ENCODE results near the gene COL5A3.

Gene COL5A3

DNA sequence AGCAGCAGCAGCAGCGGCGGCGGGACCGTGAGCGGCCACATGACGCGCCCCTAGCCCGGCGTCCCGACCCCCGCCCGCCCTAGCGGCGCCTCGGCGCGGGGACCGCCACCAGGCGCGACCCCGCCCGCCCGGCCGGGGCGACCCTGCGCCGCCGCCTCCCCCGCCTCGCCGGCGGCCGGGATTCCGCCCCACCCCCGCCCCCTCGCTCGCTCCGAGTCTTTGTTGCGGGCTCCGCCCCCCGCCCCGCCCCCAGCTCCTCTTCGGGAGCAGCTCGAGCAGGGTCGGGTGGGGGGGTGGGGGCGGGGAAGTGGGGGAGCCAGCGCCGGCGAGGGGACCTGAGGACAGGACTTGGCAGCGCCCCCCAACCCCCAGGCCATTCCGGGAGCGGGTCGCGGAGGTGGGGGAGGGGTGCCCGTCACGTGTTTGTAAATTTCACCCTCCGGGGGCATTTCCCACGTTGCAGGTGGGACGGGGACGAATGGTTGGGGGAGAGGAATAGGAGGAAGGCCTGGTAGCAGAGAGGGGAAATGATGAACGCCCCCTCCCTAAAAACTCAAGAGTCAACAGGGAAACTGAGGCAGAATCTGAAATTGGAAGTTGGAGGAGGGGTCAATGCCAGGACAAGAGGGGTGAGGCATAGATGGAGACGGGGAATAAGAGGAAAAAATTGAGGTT lies 73.8 kb downstream of the COL5A3 start, which contains the start of gene OLFM2:
Gene OLFM2, minus strand, starts transcription at position 190 of the 675 bp plus-strand sequence. Its CDS starts 149 bp downstream, at position 41.
- H3K4me3 ChIP-seq (ENCODE audit: insufficient read depth, low read length, poor library complexity, severe bottlenecking), result no peak within 1 kb of the TSS
- H3K27me3 ChIP-seq (ENCODE audit: low read length), result no peaks in the 10 kb centered on the region
- no peak within 1 kb of the TSS for H3K9ac ChIP-seq (ENCODE audit: low read length)
- H3K79me2 ChIP-seq (ENCODE audit: insufficient read depth, low read length), result no peaks in the 10 kb centered on the region
- H3K36me3 ChIP-seq (ENCODE audit: low read length), result no peaks in the 10 kb centered on the region
- TF ChIP-seq, protein P1, sequence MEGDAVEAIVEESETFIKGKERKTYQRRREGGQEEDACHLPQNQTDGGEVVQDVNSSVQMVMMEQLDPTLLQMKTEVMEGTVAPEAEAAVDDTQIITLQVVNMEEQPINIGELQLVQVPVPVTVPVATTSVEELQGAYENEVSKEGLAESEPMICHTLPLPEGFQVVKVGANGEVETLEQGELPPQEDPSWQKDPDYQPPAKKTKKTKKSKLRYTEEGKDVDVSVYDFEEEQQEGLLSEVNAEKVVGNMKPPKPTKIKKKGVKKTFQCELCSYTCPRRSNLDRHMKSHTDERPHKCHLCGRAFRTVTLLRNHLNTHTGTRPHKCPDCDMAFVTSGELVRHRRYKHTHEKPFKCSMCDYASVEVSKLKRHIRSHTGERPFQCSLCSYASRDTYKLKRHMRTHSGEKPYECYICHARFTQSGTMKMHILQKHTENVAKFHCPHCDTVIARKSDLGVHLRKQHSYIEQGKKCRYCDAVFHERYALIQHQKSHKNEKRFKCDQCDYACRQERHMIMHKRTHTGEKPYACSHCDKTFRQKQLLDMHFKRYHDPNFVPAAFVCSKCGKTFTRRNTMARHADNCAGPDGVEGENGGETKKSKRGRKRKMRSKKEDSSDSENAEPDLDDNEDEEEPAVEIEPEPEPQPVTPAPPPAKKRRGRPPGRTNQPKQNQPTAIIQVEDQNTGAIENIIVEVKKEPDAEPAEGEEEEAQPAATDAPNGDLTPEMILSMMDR (IDR thresholded peaks at IDR 0.05; ENCODE audit: insufficient read depth, low read length, poor library complexity, severe bottlenecking), result no peak
- TF ChIP-seq EZH2phosphoT487 (conservative IDR thresholded peaks at IDR 0.05; ENCODE audit: low read length), result no peak
- no peaks in the 10 kb centered on the region for H3F3A ChIP-seq (ENCODE audit: insufficient read depth)
- H2AFZ ChIP-seq (ENCODE audit: low read depth, low read length, severe bottlenecking), result no peak within 1 kb of the TSS
- H3K4me2 ChIP-seq (ENCODE audit: low read depth, low read length, poor library complexity, severe bottlenecking), result no peak within 1 kb of the TSS
- H3K9me2 ChIP-seq (replicated peaks; ENCODE audit: insufficient read depth, low read length), result no peaks in the 10 kb centered on the region
- H4K20me1 ChIP-seq (ENCODE audit: low read depth, low read length), result no peaks in the 10 kb centered on the region
- 0 out of 2 replicates have a peak, but pooled peaks cover under 1% of the 10 kb centered on the region for H3K9me3 ChIP-seq (ENCODE audit: insufficient read depth, low read length)
- H3K27ac ChIP-seq (ENCODE audit: low read depth, low read length), result no peak within 1 kb of the TSS

DNA sequence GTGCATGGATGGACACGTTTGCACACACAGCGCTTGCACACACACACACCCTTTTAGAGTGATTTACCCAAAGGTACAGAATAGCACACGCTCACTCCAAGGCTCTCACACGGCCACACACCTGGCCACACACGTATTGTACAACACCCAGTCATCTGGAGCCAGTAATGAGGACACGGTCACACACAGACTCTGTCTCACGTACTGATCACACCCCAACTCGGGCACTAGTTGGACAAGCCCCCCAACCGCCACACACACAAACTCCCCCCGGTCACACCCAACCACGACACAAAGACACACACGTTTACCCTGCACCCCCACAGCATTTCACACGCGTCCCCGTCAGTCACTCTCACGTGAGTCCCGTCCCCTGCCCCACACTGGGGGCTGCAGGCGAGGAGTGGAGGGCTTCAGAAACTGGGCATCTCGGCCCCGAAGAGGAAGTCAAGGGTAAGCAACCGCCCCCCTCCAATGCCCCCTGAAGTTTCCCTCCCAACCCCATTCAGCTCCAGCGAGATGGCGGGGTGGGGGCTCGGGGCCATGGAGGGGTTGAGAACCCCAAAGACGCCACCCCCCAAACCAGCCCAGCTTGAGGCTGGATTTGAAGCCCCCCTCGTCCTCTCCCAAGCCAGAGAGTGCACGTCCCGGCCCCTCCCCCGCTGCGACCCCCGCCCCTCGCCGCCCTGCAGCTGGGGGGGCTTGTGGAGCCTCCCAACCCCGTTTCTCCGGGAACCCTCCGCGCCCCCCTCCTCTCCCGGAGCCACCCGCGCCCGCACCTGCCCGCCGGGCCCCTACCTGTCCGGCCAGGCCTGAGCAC lies 74.6 kb downstream of the COL5A3 start:
- Histone ChIP-seq H3K9me2 (replicated peaks; ENCODE audit: insufficient read depth, low read length) (no peaks in the 10 kb centered on the region), H3K36me3 (ENCODE audit: low read length) (no peaks in the 10 kb centered on the region), H3K79me2 (ENCODE audit: insufficient read depth, low read length) (no peaks in the 10 kb centered on the region), H3K4me3 (ENCODE audit: insufficient read depth, low read length, poor library complexity, severe bottlenecking) (no peak overlapping the region), H3K27me3 (ENCODE audit: low read length) (no peaks in the 10 kb centered on the region), H3F3A (ENCODE audit: insufficient read depth) (no peaks in the 10 kb centered on the region), H3K4me2 (ENCODE audit: low read depth, low read length, poor library complexity, severe bottlenecking) (no peak overlapping the region), H3K9ac (ENCODE audit: low read length) (no peak overlapping the region), H4K20me1 (ENCODE audit: low read depth, low read length) (no peaks in the 10 kb centered on the region), H3K27ac (ENCODE audit: low read depth, low read length) (no peak overlapping the region), H2AFZ (ENCODE audit: low read depth, low read length, severe bottlenecking) (no peak overlapping the region), H3K9me3 (ENCODE audit: insufficient read depth, low read length) (no peaks in the 10 kb centered on the region)
- no peak for TF ChIP-seq EZH2phosphoT487 (conservative IDR thresholded peaks at IDR 0.05; ENCODE audit: low read length)
- TF ChIP-seq, protein P1 (IDR thresholded peaks at IDR 0.05; ENCODE audit: insufficient read depth, low read length, poor library complexity, severe bottlenecking), result no peak

DNA sequence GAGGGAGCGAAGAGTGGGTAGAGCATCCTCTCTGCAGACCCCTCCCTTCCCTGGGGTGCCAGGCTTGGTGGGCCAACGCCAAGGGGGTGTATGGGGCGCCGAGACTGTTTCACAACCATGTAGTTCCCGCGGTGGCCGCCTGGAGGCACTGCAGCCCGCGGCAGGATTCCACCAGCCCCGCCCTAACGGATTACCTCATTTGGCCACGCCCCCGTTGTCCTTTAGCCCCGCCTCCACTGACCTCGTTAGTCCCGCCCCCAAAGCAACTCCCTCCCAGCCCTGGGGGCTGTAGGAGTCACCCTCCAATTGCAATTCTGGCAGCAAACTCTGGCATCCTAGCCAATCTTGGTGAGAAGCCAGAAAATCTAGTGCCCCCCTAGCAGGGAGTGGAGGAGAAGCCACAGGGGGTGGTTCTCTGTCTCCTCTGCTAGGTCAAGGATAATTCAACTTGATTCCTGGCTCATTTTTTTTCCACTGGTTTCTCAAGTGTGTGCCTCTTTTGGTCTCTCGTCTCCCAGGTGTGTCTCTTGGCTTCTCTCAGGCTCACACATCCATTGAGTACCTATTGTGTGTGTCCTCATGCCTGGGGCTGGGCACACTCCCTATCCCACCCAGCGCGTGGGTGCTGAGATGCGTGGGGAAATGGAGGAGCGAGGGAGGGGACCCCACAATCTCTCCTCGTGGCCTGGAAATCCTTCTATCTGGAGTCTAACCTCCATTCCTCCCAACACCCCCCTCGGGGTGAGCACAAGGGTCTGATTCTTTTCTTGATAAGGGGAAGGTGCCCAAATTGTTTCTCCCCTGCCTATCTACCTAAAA lies 76.0 kb downstream of the COL5A3 start:
- no peak for TF ChIP-seq EZH2phosphoT487 (conservative IDR thresholded peaks at IDR 0.05; ENCODE audit: low read length)
- TF ChIP-seq, protein P1 (IDR thresholded peaks at IDR 0.05; ENCODE audit: insufficient read depth, low read length, poor library complexity, severe bottlenecking), result peak; percentile 92
- H3K9me3 ChIP-seq (ENCODE audit: insufficient read depth, low read length), result no peaks in the 10 kb centered on the region
- H3K36me3 ChIP-seq (ENCODE audit: low read length), result no peaks in the 10 kb centered on the region
- no peaks in the 10 kb centered on the region for H4K20me1 ChIP-seq (ENCODE audit: low read depth, low read length)
- no peak overlapping the region for H3K4me2 ChIP-seq (ENCODE audit: low read depth, low read length, poor library complexity, severe bottlenecking)
- no peak overlapping the region for H3K27ac ChIP-seq (ENCODE audit: low read depth, low read length)
- H2AFZ ChIP-seq (ENCODE audit: low read depth, low read length, severe bottlenecking), result no peak overlapping the region
- no peaks in the 10 kb centered on the region for H3F3A ChIP-seq (ENCODE audit: insufficient read depth)
- H3K9me2 ChIP-seq (replicated peaks; ENCODE audit: insufficient read depth, low read length), result no peaks in the 10 kb centered on the region
- no peak overlapping the region for H3K9ac ChIP-seq (ENCODE audit: low read length)
- H3K79me2 ChIP-seq (ENCODE audit: insufficient read depth, low read length), result no peaks in the 10 kb centered on the region
- H3K4me3 ChIP-seq (ENCODE audit: insufficient read depth, low read length, poor library complexity, severe bottlenecking), result no peak overlapping the region
- H3K27me3 ChIP-seq (ENCODE audit: low read length), result no peaks in the 10 kb centered on the region

Measured in SU-DHL-6 (cell line).